ENCODE data around the gene STK17B.

GRCh38 chr2:196168181-196168580 lies 3.2 kb downstream of the STK17B start:
- no peak for TF ChIP-seq SMARCE1 (IDR thresholded peaks at IDR 0.05)
- no peak for TF ChIP-seq VEZF1 (CRISPR knock-in tag; IDR thresholded peaks at IDR 0.05)
- TF ChIP-seq POLR2A (conservative IDR thresholded peaks at IDR 0.05) = no peak
- TF ChIP-seq ESRRA (IDR thresholded peaks at IDR 0.05; ENCODE audit: borderline replicate concordance, low read depth) = no peak
- TF ChIP-seq ZNF318 (IDR thresholded peaks at IDR 0.05; ENCODE audit: borderline replicate concordance in 1 of 2, low read depth in 1 of 2) = no peak
- TF ChIP-seq MXD1 (CRISPR knock-in tag; IDR thresholded peaks at IDR 0.05; ENCODE audit: borderline replicate concordance, poor library complexity, severe bottlenecking) = no peak
- no peak for TF ChIP-seq YY1 (IDR thresholded peaks at IDR 0.05; ENCODE audit: borderline replicate concordance in 1 of 3, control insufficient read depth in 1 of 3, extremely low read depth in 1 of 3, insufficient read depth in 3 of 3, insufficient read length in 1 of 3, insufficient replicate concordance in 2 of 3, low read depth in 1 of 3, low read length in 2 of 3)
- no peak for TF ChIP-seq SRSF3 (IDR thresholded peaks at IDR 0.05; ENCODE audit: insufficient read depth, low read length)
- no peak for TF ChIP-seq MAZ (CRISPR knock-in tag; conservative IDR thresholded peaks at IDR 0.05 in 1 of 2, IDR thresholded peaks at IDR 0.05 in 1 of 2)
- no peak for TF ChIP-seq STAT6 (CRISPR knock-in tag; IDR thresholded peaks at IDR 0.05)
- no peak for TF ChIP-seq REST (IDR thresholded peaks at IDR 0.05; ENCODE audit: borderline replicate concordance)
- no peak for TF ChIP-seq REST (CRISPR knock-in tag; IDR thresholded peaks at IDR 0.05; ENCODE audit: low read depth)
